WTC11 (cell line): Measurements from ENCODE around the gene GABBR2.

ENCODE experiments used
- AFF4 ChIP-seq: sonication (generic); formaldehyde crosslinking; IDR thresholded peaks from 2 replicates; pipeline ENCODE4 v1.8.1; 2023; ENCODE audit warnings: mild to moderate bottlenecking, missing genetic modification reagents, borderline replicate concordance
- ATF6 ChIP-seq: sonication (generic); formaldehyde crosslinking; IDR thresholded peaks from 2 replicates; pipeline ENCODE4 v1.8.1; 2023; ENCODE audit warnings: mild to moderate bottlenecking, missing genetic modification reagents
- CTCF ChIP-seq: fragments of 200-600 bp; IDR thresholded peaks from 2 replicates; pipeline ENCODE4 v1.8.0; 2022; ENCODE audit warnings: antibody characterized with exemption
- E2F1 ChIP-seq: sonication (generic); formaldehyde crosslinking; IDR thresholded peaks from 2 replicates; pipeline ENCODE4 v1.8.0; 2022; ENCODE audit warnings: mild to moderate bottlenecking, missing genetic modification reagents
- ETV6 ChIP-seq: sonication (generic); formaldehyde crosslinking; IDR thresholded peaks from 2 replicates; pipeline ENCODE4 v1.8.1; 2022; ENCODE audit warnings: mild to moderate bottlenecking, missing genetic modification reagents
- FOXJ3 ChIP-seq: sonication (generic); formaldehyde crosslinking; IDR thresholded peaks from 2 replicates; pipeline ENCODE4 v1.9.0; 2021; ENCODE audit warnings: missing genetic modification reagents, mild to moderate bottlenecking, borderline replicate concordance
- FOXK1 ChIP-seq: sonication (generic); formaldehyde crosslinking; IDR thresholded peaks from 2 replicates; pipeline ENCODE4 v1.8.0; 2022; ENCODE audit warnings: mild to moderate bottlenecking, moderate library complexity, missing genetic modification reagents
- MAX ChIP-seq: sonication (generic); formaldehyde crosslinking; IDR thresholded peaks from 2 replicates; pipeline ENCODE4 v1.8.0; 2022; ENCODE audit warnings: mild to moderate bottlenecking, missing genetic modification reagents
- NR3C1 ChIP-seq: sonication (generic); formaldehyde crosslinking; conservative IDR thresholded peaks from 2 replicates; pipeline ENCODE4 v1.8.1; 2023; ENCODE audit warnings: low read depth, mild to moderate bottlenecking, missing genetic modification reagents
- SMAD3 ChIP-seq: sonication (generic); formaldehyde crosslinking; IDR thresholded peaks from 2 replicates; pipeline ENCODE4 v1.8.0; 2022; ENCODE audit warnings: missing genetic modification reagents, mild to moderate bottlenecking, borderline replicate concordance
- ZNF138 ChIP-seq: sonication (generic); formaldehyde crosslinking; conservative IDR thresholded peaks from 2 replicates; pipeline ENCODE4 v1.8.1; 2022; ENCODE audit warnings: mild to moderate bottlenecking, moderate library complexity, missing genetic modification reagents
- ZNF281 ChIP-seq: sonication (generic); formaldehyde crosslinking; IDR thresholded peaks from 2 replicates; pipeline ENCODE4 v1.8.0; 2023; ENCODE audit warnings: mild to moderate bottlenecking, missing genetic modification reagents

- no peak for TF ChIP-seq CTCF
- no peak for TF ChIP-seq NR3C1 (CRISPR knock-in tag)
- no peak for TF ChIP-seq E2F1 (CRISPR knock-in tag)
- TF ChIP-seq FOXJ3 (CRISPR knock-in tag): no peak
- TF ChIP-seq ATF6 (CRISPR knock-in tag): no peak
- TF ChIP-seq AFF4: no peak
- TF ChIP-seq MAX: no peak
- no peak for TF ChIP-seq FOXK1
- no peak for TF ChIP-seq ZNF138 (CRISPR knock-in tag)
- TF ChIP-seq ETV6: no peak
- no peak for TF ChIP-seq ZNF281 (CRISPR knock-in tag)
- no peak for TF ChIP-seq SMAD3 (CRISPR knock-in tag)
These were observed 139.7 kb downstream of the GABBR2 start for GRCh38 chr9:98568909-98569469.
